Measurements from ENCODE around the gene ZBTB8OS. TPM values are rescaled to one million over a fixed set of nuclear protein-coding genes. Genes with fewer than 3 reads are reported as not detected.
"Not testable (repeated sequence)": the region's sequence is repeated elsewhere in the genome, so short reads cannot be mapped to it uniquely, and the experiment has no call there.

ZBTB8OS gene
- total RNA-seq: 10 to 100 TPM; 57.7 to 61.7 TPM

- Mint-ChIP-seq H3K4me3 (peak within 1 kb of the TSS; percentile 91), H3K27ac (peak within 1 kb of the TSS; percentile 98), H3K9me3 (no peaks in the 10 kb centered on the region), H3K4me1 (peaks cover 29% of the 10 kb centered on the region), H3K27me3 (no peaks in the 10 kb centered on the region), H3K36me3 (peaks cover 20% of the 10 kb centered on the region)
- peak; percentile 71 for ATAC-seq (ENCODE audit: low read depth)
- POLR2A ChIA-PET: interaction anchor here (0.6 to 3.0 kb wide), 17 partner anchors 8 to 727 kb away, joined by 3 to 14 read pairs (median 4); partner anchors contain the start of genes BSDC1, KPNA6, MARCKSL1 and S100PBP
- peak; percentile 78 for DNase-seq
These were observed at the start of gene ZBTB8OS for GRCh38 chr1:32650248-32650751. TSS of gene ZBTB8OS (minus strand) at chr1:32650550. CDS start at chr1:32650529, 21 bp downstream.

DNA sequence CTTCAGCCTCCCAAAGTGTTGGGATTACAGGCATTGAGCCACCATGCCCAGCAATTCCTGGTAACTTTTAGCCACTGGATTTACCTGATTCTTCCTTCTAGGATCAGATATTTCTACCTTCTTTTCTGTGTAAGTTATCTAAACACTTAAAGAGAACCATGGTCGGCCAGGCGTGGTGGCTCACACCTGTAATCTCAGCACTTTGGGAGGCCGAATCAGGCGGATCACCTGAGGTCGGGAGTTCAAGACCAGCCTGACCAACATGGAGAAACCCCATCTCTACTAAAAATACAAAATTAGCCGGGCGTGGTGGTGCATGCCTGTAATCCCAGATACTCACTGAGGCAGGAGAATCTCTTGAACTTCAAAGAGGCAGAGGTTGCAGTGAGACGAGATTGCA, 46.6 kb upstream of the ZBTB8OS start:
- H3K4me1 Mint-ChIP-seq: peaks cover 10% of the 10 kb centered on the region
- H3K4me3 Mint-ChIP-seq; H3K36me3 Mint-ChIP-seq; H3K27ac Mint-ChIP-seq; POLR2A ChIA-PET; ATAC-seq (ENCODE audit: low read depth); DNase-seq; H3K9me3 Mint-ChIP-seq: not testable (repeated sequence)
- H3K27me3 Mint-ChIP-seq: peaks cover 18% of the 10 kb centered on the region

GRCh38 chr1:32696041-32696440, 45.7 kb upstream of the ZBTB8OS start:
- H3K4me1 Mint-ChIP-seq: peaks cover 10% of the 10 kb centered on the region
- no peaks in the 10 kb centered on the region for H3K9me3 Mint-ChIP-seq
- H3K36me3 Mint-ChIP-seq: no peaks in the 10 kb centered on the region
- no peak overlapping the region for H3K27ac Mint-ChIP-seq
- POLR2A ChIA-PET: no interaction called here
- H3K27me3 Mint-ChIP-seq: peaks cover 9% of the 10 kb centered on the region
- DNase-seq (no peak), ATAC-seq (ENCODE audit: low read depth) (no peak)
- no peak overlapping the region for H3K4me3 Mint-ChIP-seq

DNA sequence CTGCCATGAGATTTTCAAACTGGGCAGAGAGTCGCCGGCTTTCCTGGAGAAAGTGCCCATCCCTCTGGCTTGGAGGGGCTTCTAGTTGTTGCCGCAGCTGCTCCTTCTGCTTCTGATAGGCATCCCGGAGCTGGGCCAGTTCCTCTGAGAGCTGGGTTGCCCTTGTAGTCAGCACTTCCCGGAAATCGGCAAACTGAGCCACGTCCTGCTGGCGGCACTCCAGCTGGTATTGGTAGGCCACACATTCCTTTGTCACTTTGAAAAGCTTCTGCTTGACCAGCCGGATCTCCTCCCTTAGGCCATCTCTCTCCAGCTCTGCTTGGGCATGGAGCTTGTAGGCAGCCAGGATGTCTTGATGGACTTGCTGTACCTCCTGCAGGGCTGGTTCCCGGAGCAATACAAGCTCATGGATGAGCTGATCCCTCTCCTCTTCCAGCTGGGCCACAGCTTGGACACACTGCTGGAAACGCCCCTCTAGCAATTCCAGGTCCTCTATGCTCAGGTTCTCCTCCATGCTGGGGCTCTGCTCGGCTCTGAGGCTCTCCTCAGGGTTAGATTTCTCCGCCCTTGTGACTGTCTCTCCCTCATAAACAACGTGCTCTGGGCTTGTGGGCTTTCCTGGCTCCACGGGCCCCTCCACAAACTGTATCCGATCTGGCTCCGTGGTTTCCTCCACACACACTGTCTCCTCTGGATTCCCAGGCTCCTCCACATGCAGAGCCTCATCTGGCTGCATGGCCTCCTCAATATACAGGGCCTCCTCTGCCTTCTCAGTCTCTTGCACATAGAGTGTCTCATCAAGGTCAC, 45.0 kb upstream of the ZBTB8OS start:
- DNase-seq (no peak), ATAC-seq (ENCODE audit: low read depth) (no peak)
- POLR2A ChIA-PET: no interaction called here
- peaks cover 7% of the 10 kb centered on the region for H3K27me3 Mint-ChIP-seq
- H3K9me3 Mint-ChIP-seq: no peaks in the 10 kb centered on the region
- H3K36me3 Mint-ChIP-seq: no peaks in the 10 kb centered on the region
- H3K4me3 Mint-ChIP-seq: no peak overlapping the region
- peaks cover 10% of the 10 kb centered on the region for H3K4me1 Mint-ChIP-seq
- no peak overlapping the region for H3K27ac Mint-ChIP-seq

GRCh38 chr1:32693455-32694174, 43.3 kb upstream of the ZBTB8OS start:
- no peak overlapping the region for H3K4me3 Mint-ChIP-seq
- peak; percentile 1 for DNase-seq
- no peaks in the 10 kb centered on the region for H3K36me3 Mint-ChIP-seq
- H3K9me3 Mint-ChIP-seq: no peaks in the 10 kb centered on the region
- H3K27ac Mint-ChIP-seq: no peak overlapping the region
- ATAC-seq (ENCODE audit: low read depth): no peak
- H3K27me3 Mint-ChIP-seq: peaks cover under 1% of the 10 kb centered on the region
- peaks cover 10% of the 10 kb centered on the region for H3K4me1 Mint-ChIP-seq
- POLR2A ChIA-PET: no interaction called here

DNA sequence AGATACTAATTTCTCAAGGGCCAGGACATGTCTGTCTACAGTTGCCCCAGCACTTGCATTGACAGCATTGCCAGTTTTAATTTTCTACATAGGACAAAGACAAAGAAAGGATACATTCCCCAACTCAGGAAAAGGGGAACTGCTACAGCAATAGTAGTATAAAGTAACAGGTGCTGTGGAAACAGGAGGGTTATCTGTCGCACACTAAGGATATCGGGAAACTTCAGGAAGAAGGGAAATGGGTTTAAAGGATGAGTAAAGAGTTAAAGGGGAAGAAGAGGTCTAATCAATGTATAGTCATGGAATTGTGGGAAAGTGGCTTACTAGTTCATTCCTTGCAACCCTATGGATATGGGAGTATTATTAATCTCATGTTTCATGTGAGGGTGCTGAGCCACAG, 36.0 kb upstream of the ZBTB8OS start:
- Mint-ChIP-seq H3K27me3 (no peaks in the 10 kb centered on the region), H3K4me1 (peaks cover 1% of the 10 kb centered on the region), H3K4me3 (no peak overlapping the region), H3K9me3 (no peaks in the 10 kb centered on the region), H3K27ac (no peak overlapping the region), H3K36me3 (peaks cover 12% of the 10 kb centered on the region)
- DNase-seq (no peak), ATAC-seq (ENCODE audit: low read depth) (no peak)
- POLR2A ChIA-PET: no interaction called here

DNA sequence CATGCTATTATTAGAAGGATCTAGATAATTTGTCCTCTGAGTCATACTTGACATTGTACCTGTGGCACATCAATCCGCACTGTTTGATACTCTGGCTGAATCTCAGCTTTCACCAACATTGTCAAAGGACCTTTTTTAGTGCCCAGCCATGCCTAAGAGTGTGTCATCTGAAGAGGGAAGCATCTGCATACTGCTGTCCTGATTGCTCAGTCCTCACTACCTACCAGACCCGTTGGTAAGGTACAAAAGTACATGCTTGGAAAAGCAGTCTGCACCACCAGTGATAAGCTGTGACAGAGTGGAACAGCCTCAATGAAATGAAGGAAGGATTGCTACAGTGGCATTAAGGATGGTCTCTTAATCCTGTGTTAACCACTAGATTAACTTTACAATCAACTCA, 35.1 kb upstream of the ZBTB8OS start:
- H3K36me3 Mint-ChIP-seq: peaks cover 20% of the 10 kb centered on the region
- no peak for DNase-seq
- no peak for ATAC-seq (ENCODE audit: low read depth)
- H3K27ac Mint-ChIP-seq: no peak overlapping the region
- H3K4me3 Mint-ChIP-seq: no peak overlapping the region
- H3K27me3 Mint-ChIP-seq: no peaks in the 10 kb centered on the region
- POLR2A ChIA-PET: no interaction called here
- peaks cover 1% of the 10 kb centered on the region for H3K4me1 Mint-ChIP-seq
- no peaks in the 10 kb centered on the region for H3K9me3 Mint-ChIP-seq

DNA sequence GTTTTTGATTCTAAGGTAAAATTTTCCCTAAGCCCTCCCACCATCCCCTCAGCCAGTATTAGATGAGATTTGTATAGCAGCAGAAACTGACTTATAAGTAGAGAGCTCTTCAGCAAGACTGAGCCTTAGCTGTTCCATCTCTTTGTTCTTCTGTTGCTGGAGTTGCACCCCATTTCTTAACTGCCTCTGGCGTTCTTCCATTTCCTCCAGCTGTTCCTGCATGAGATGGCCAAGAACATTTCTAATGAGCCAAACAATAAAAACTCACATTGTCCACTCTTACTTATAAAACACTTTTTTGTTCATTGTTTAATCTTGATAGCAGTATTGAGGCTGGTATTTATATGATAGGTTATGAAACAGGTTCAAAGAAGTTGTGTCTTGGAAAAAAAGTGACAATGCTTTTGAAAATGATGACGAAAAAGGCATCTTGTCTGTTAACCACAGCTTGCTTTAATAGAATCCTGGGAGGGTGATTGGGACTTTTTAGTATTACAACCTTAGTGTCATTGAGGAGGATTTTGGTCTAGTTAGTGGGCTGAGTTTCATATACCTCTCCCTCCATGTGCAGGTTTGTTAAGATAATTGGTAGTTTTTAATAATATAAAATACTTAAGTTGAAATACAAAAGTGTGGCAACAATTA, 33.9 kb upstream of the ZBTB8OS start:
- Mint-ChIP-seq H3K9me3 (no peaks in the 10 kb centered on the region), H3K27ac (no peak overlapping the region), H3K27me3 (no peaks in the 10 kb centered on the region), H3K4me3 (no peak overlapping the region), H3K36me3 (peaks cover 23% of the 10 kb centered on the region), H3K4me1 (peaks cover 1% of the 10 kb centered on the region)
- no peak for ATAC-seq (ENCODE audit: low read depth)
- no peak for DNase-seq
- POLR2A ChIA-PET: no interaction called here

DNA sequence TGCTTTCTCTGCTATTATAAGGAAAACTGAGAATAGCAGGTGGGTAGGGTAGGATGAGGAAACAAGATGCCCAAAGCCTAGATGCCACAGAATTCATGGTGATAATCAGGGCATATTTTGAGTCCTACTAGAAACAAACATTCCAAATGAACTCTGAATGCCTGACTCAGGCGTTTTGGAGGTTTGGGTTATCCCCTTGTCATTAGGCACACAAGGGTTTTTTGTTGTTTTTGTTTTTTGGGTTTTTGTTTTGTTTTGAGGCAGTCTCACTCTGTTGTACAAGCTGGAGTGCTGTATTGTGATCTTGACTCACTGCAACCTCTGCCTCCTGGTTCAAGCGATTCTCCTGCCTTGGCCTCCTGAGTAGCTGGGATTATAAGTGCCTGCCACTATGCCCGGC, 33.0 kb upstream of the ZBTB8OS start:
- Mint-ChIP-seq H3K4me1 (peaks cover 1% of the 10 kb centered on the region), H3K9me3 (no peaks in the 10 kb centered on the region), H3K4me3 (no peak overlapping the region), H3K27ac (no peak overlapping the region), H3K36me3 (peaks cover 23% of the 10 kb centered on the region), H3K27me3 (no peaks in the 10 kb centered on the region)
- DNase-seq (no peak), ATAC-seq (ENCODE audit: low read depth) (no peak)
- POLR2A ChIA-PET: no interaction called here

DNA sequence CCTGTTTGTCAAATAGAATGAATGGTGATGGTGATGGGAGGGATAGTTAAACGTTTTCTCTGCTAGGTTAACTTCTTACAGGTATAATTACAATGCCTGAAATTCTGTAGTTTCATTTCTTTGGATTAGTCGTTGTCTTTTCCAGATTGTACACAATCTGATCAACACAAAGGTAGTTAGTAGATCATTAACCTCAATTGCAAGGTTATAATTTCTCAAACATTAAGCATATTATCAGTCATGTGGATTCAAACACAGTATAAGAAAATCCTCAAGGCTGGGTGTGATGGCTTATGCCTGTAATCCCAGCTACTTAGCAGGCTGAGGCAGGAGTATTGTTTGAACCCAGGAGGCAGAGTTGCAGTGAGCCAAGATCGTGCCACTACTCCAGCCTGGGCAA, 31.6 kb upstream of the ZBTB8OS start:
- Mint-ChIP-seq H3K27me3 (no peaks in the 10 kb centered on the region), H3K4me3 (no peak overlapping the region), H3K4me1 (peaks cover 1% of the 10 kb centered on the region), H3K36me3 (peaks cover 32% of the 10 kb centered on the region), H3K9me3 (no peaks in the 10 kb centered on the region), H3K27ac (no peak overlapping the region)
- POLR2A ChIA-PET: no interaction called here
- DNase-seq (no peak), ATAC-seq (ENCODE audit: low read depth) (no peak)

DNA sequence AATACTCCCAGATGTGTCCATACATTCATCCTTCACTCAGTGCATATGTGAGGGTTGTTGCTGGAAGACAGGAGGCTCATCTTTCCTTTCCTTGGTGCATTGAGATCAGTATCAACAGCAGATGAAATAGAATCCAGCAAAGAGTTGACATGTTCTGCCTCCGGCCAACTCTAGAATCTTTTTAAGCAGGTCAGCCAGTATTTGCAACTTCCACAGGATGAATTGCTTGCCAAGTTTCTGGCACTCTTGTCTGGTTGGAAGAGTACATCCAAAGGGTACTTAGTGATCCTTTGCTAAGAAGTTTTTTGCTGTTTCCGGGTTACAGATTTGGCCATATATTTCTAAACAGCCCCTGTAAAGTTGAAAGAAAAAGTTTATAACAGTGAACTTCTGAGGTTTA, 31.2 kb upstream of the ZBTB8OS start:
- peaks cover 31% of the 10 kb centered on the region for H3K36me3 Mint-ChIP-seq
- peaks cover 1% of the 10 kb centered on the region for H3K4me1 Mint-ChIP-seq
- no peak overlapping the region for H3K4me3 Mint-ChIP-seq
- ATAC-seq (ENCODE audit: low read depth) (no peak), DNase-seq (no peak)
- no peaks in the 10 kb centered on the region for H3K9me3 Mint-ChIP-seq
- no peaks in the 10 kb centered on the region for H3K27me3 Mint-ChIP-seq
- H3K27ac Mint-ChIP-seq: no peak overlapping the region
- POLR2A ChIA-PET: no interaction called here

DNA sequence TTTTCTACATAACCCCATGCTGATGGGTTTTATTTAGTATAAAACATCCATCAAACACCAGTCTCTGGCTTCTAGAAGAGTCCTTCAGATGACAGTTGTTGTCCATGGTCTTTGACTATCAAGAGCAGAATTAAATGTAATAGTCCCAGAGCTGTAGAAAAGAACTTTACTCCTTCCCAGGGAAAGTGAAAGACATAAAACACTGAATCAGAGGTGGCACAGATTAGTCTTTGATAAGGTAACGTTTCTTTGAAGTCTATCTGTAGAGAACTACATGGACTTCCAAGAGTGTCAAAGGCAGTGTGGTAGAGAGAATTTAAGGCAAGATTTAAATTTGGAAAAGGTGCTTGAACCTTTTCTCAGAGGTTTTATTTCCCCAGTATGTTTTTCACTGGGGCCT, 30.3 kb upstream of the ZBTB8OS start:
- Mint-ChIP-seq H3K4me3 (no peak overlapping the region), H3K36me3 (peaks cover 32% of the 10 kb centered on the region), H3K9me3 (no peaks in the 10 kb centered on the region), H3K27ac (no peak overlapping the region), H3K4me1 (peaks cover 1% of the 10 kb centered on the region), H3K27me3 (no peaks in the 10 kb centered on the region)
- POLR2A ChIA-PET: no interaction called here
- DNase-seq: no peak
- no peak for ATAC-seq (ENCODE audit: low read depth)

DNA sequence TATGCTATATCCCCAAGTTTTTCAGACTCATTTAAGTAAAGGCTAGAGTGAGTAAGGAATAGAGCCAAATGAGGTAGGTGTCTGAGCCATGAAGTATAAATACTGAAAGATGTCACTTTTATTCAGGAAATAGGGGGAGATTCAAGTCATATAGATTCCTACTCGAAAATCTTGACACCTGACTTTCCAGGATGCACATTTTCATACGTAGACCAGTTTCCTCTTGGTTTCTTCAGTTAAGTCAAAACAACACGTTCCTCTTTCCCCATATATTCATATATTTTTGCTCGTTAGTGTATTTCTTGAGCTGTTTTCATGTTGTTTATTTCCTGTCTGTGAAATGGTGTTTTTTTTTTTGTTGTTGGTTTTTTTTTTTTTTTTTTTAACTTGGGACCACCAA, 29.6 kb upstream of the ZBTB8OS start:
- H3K4me3 Mint-ChIP-seq; POLR2A ChIA-PET; H3K4me1 Mint-ChIP-seq; H3K9me3 Mint-ChIP-seq; H3K27me3 Mint-ChIP-seq; ATAC-seq (ENCODE audit: low read depth); DNase-seq; H3K27ac Mint-ChIP-seq: not testable (repeated sequence)
- peaks cover 35% of the 10 kb centered on the region for H3K36me3 Mint-ChIP-seq

Data from activated naive CD8-positive, alpha-beta T cell treated with anti-CD3 and anti-CD28 coated beads, Interleukin-2, amount 10 ng/mL, durations not matched to agents 7 days and 5 days (primary cell).